NCI-H1694 (cell line): ENCODE results near the gene CACNA1C.
A peak's percentile ranks its signal among the peaks of the same experiment; 100 is the strongest.

Experiments used
- DNase-seq: peaks from one replicate; lab custom pipeline; 2025; lab: John Stamatoyannopoulos, UW

CACNA1C gene

GRCh38 chr12:2344476-2344875, 291.7 kb downstream of the CACNA1C start:
- no peak for DNase-seq

- DNase-seq = no peak
These were observed 292.1 kb downstream of the CACNA1C start for GRCh38 chr12:2344885-2345284.

GRCh38 chr12:2345902-2346301, 293.1 kb downstream of the CACNA1C start:
- no peak for DNase-seq

- DNase-seq = no peak
These were observed 293.6 kb downstream of the CACNA1C start for GRCh38 chr12:2346416-2346815.

GRCh38 chr12:2347137-2347843, 294.5 kb downstream of the CACNA1C start:
- no peak for DNase-seq

- no peak for DNase-seq
These were observed 295.2 kb downstream of the CACNA1C start for GRCh38 chr12:2347844-2348481.

GRCh38 chr12:2348482-2348852, 295.7 kb downstream of the CACNA1C start:
- DNase-seq = no peak

- no peak for DNase-seq
These were observed 298.4 kb downstream of the CACNA1C start for GRCh38 chr12:2351161-2351560.

GRCh38 chr12:2352203-2352602, 299.4 kb downstream of the CACNA1C start:
- DNase-seq = no peak

GRCh38 chr12:2353281-2353680, 300.5 kb downstream of the CACNA1C start:
- DNase-seq = no peak

GRCh38 chr12:2353691-2354090, 300.9 kb downstream of the CACNA1C start:
- no peak for DNase-seq

GRCh38 chr12:2354151-2354991, 301.6 kb downstream of the CACNA1C start:
- DNase-seq = peak; percentile 33

- no peak for DNase-seq
These were observed 302.4 kb downstream of the CACNA1C start for GRCh38 chr12:2355198-2355597.

GRCh38 chr12:2355604-2356003, 302.8 kb downstream of the CACNA1C start:
- DNase-seq = no peak

GRCh38 chr12:2356601-2357125, 303.9 kb downstream of the CACNA1C start:
- DNase-seq = no peak

- no peak for DNase-seq
These were observed 306.3 kb downstream of the CACNA1C start for GRCh38 chr12:2358986-2359658.

GRCh38 chr12:2359725-2360629, 307.2 kb downstream of the CACNA1C start:
- DNase-seq = no peak

GRCh38 chr12:2360630-2361170, 307.9 kb downstream of the CACNA1C start:
- no peak for DNase-seq

- DNase-seq = no peak
These were observed 311.2 kb downstream of the CACNA1C start for GRCh38 chr12:2363836-2364609.

GRCh38 chr12:2364631-2365051, 311.9 kb downstream of the CACNA1C start:
- no peak for DNase-seq
